ENCODE measurements around the gene LAMB2. TPM values are rescaled to one million over a fixed set of nuclear protein-coding genes. Genes with fewer than 3 reads are reported as not detected.

The LAMB2 gene
- total and polyA plus RNA-seq, 2 experiments from 2014 or later = 71.3 to 154 TPM

DNA sequence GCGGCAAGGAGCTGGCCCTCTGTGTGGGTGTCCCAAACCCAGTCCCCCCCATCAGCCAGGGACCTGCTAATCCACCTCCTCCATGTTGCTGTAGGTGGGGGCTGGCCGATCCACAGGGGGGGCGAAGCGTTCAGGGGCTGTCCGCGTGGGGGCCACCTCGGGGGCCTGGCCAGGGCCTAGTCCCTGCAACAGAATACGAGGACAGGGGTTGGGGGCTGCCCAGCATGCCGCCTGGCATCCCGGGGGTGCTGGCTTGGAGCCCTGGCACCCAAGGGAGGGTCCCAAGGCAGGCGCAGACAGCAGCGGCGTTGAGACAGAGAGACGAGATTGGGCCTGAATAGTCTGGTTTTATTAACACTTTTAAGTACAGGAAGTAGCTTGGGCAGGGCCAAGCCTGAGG, 24.5 kb downstream of the LAMB2 start:
- no peaks in the 10 kb centered on the region; the same call in 1 of the 2 replicates for H4K20me1 ChIP-seq (replicated peaks; ENCODE audit: insufficient read depth)
- no peak for ATAC-seq
- H3K4me3 ChIP-seq = no peak overlapping the region
- peaks cover 14% of the 10 kb centered on the region for H3K4me1 ChIP-seq (ENCODE audit: insufficient read depth)
- H3K4me2 ChIP-seq = no peak overlapping the region
- Mint-ChIP-seq H3K4me3 (no peak overlapping the region), H3K36me3 (ENCODE audit: low read depth) (peaks cover 51% of the 10 kb centered on the region), H3K9me3 (no peaks in the 10 kb centered on the region; the same call in 2 of the 3 replicates), H3K4me1 (peaks cover 22% of the 10 kb centered on the region), H3K27ac (no peak overlapping the region), H3K27me3 (ENCODE audit: insufficient read depth, low read depth, poor library complexity) (peaks cover 16% of the 10 kb centered on the region)
- no peak overlapping the region for H2AFZ ChIP-seq
- H3K36me3 ChIP-seq (ENCODE audit: insufficient read depth) = peaks cover 8% of the 10 kb centered on the region; the same call in 1 of the 2 replicates
- TF ChIP-seq STAT1 (IDR thresholded peaks at IDR 0.05; ENCODE audit: unreplicated experiment) (no peak), POLR2AphosphoS5 (IDR thresholded peaks at IDR 0.05; ENCODE audit: low read depth) (no peak), JUNB (IDR thresholded peaks at IDR 0.05; ENCODE audit: unreplicated experiment) (no peak), EZH2 (IDR thresholded peaks at IDR 0.05; ENCODE audit: low read depth, unreplicated experiment) (no peak), ZNF331 (CRISPR knock-in tag; IDR thresholded peaks at IDR 0.05; ENCODE audit: low read depth) (no peak), CREB1 (CRISPR knock-in tag; IDR thresholded peaks at IDR 0.05; ENCODE audit: low read depth) (no peak), ZNF114 (CRISPR knock-in tag; IDR thresholded peaks at IDR 0.05) (no peak), NANOG (IDR thresholded peaks at IDR 0.05; ENCODE audit: borderline replicate concordance) (no peak), EZH2phosphoT487 (IDR thresholded peaks at IDR 0.05; ENCODE audit: unreplicated experiment) (no peak)
- TF ChIP-seq, protein P1, sequence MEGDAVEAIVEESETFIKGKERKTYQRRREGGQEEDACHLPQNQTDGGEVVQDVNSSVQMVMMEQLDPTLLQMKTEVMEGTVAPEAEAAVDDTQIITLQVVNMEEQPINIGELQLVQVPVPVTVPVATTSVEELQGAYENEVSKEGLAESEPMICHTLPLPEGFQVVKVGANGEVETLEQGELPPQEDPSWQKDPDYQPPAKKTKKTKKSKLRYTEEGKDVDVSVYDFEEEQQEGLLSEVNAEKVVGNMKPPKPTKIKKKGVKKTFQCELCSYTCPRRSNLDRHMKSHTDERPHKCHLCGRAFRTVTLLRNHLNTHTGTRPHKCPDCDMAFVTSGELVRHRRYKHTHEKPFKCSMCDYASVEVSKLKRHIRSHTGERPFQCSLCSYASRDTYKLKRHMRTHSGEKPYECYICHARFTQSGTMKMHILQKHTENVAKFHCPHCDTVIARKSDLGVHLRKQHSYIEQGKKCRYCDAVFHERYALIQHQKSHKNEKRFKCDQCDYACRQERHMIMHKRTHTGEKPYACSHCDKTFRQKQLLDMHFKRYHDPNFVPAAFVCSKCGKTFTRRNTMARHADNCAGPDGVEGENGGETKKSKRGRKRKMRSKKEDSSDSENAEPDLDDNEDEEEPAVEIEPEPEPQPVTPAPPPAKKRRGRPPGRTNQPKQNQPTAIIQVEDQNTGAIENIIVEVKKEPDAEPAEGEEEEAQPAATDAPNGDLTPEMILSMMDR (conservative IDR thresholded peaks at IDR 0.05; ENCODE audit: low read depth in 2 of 2) = no peak
- TF ChIP-seq, protein P2, sequence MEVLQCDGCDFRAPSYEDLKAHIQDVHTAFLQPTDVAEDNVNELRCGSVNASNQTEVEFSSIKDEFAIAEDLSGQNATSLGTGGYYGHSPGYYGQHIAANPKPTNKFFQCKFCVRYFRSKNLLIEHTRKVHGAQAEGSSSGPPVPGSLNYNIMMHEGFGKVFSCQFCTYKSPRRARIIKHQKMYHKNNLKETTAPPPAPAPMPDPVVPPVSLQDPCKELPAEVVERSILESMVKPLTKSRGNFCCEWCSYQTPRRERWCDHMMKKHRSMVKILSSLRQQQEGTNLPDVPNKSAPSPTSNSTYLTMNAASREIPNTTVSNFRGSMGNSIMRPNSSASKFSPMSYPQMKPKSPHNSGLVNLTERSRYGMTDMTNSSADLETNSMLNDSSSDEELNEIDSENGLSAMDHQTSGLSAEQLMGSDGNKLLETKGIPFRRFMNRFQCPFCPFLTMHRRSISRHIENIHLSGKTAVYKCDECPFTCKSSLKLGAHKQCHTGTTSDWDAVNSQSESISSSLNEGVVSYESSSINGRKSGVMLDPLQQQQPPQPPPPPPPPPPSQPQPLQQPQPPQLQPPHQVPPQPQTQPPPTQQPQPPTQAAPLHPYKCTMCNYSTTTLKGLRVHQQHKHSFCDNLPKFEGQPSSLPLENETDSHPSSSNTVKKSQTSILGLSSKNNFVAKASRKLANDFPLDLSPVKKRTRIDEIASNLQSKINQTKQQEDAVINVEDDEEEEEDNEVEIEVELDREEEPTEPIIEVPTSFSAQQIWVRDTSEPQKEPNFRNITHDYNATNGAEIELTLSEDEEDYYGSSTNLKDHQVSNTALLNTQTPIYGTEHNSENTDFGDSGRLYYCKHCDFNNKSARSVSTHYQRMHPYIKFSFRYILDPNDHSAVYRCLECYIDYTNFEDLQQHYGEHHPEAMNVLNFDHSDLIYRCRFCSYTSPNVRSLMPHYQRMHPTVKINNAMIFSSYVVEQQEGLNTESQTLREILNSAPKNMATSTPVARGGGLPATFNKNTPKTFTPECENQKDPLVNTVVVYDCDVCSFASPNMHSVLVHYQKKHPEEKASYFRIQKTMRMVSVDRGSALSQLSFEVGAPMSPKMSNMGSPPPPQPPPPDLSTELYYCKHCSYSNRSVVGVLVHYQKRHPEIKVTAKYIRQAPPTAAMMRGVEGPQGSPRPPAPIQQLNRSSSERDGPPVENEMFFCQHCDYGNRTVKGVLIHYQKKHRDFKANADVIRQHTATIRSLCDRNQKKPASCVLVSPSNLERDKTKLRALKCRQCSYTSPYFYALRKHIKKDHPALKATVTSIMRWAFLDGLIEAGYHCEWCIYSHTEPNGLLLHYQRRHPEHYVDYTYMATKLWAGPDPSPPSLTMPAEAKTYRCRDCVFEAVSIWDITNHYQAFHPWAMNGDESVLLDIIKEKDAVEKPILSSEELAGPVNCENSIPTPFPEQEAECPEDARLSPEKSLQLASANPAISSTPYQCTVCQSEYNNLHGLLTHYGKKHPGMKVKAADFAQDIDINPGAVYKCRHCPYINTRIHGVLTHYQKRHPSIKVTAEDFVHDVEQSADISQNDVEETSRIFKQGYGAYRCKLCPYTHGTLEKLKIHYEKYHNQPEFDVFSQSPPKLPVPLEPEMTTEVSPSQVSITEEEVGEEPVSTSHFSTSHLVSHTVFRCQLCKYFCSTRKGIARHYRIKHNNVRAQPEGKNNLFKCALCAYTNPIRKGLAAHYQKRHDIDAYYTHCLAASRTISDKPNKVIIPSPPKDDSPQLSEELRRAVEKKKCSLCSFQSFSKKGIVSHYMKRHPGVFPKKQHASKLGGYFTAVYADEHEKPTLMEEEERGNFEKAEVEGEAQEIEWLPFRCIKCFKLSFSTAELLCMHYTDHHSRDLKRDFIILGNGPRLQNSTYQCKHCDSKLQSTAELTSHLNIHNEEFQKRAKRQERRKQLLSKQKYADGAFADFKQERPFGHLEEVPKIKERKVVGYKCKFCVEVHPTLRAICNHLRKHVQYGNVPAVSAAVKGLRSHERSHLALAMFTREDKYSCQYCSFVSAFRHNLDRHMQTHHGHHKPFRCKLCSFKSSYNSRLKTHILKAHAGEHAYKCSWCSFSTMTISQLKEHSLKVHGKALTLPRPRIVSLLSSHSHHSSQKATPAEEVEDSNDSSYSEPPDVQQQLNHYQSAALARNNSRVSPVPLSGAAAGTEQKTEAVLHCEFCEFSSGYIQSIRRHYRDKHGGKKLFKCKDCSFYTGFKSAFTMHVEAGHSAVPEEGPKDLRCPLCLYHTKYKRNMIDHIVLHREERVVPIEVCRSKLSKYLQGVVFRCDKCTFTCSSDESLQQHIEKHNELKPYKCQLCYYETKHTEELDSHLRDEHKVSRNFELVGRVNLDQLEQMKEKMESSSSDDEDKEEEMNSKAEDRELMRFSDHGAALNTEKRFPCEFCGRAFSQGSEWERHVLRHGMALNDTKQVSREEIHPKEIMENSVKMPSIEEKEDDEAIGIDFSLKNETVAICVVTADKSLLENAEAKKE (CRISPR knock-in tag; IDR thresholded peaks at IDR 0.05) = no peak
- TF ChIP-seq, protein P3, sequence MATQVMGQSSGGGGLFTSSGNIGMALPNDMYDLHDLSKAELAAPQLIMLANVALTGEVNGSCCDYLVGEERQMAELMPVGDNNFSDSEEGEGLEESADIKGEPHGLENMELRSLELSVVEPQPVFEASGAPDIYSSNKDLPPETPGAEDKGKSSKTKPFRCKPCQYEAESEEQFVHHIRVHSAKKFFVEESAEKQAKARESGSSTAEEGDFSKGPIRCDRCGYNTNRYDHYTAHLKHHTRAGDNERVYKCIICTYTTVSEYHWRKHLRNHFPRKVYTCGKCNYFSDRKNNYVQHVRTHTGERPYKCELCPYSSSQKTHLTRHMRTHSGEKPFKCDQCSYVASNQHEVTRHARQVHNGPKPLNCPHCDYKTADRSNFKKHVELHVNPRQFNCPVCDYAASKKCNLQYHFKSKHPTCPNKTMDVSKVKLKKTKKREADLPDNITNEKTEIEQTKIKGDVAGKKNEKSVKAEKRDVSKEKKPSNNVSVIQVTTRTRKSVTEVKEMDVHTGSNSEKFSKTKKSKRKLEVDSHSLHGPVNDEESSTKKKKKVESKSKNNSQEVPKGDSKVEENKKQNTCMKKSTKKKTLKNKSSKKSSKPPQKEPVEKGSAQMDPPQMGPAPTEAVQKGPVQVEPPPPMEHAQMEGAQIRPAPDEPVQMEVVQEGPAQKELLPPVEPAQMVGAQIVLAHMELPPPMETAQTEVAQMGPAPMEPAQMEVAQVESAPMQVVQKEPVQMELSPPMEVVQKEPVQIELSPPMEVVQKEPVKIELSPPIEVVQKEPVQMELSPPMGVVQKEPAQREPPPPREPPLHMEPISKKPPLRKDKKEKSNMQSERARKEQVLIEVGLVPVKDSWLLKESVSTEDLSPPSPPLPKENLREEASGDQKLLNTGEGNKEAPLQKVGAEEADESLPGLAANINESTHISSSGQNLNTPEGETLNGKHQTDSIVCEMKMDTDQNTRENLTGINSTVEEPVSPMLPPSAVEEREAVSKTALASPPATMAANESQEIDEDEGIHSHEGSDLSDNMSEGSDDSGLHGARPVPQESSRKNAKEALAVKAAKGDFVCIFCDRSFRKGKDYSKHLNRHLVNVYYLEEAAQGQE (IDR thresholded peaks at IDR 0.05; ENCODE audit: unreplicated experiment) = no peak
- TF ChIP-seq, protein P4, sequence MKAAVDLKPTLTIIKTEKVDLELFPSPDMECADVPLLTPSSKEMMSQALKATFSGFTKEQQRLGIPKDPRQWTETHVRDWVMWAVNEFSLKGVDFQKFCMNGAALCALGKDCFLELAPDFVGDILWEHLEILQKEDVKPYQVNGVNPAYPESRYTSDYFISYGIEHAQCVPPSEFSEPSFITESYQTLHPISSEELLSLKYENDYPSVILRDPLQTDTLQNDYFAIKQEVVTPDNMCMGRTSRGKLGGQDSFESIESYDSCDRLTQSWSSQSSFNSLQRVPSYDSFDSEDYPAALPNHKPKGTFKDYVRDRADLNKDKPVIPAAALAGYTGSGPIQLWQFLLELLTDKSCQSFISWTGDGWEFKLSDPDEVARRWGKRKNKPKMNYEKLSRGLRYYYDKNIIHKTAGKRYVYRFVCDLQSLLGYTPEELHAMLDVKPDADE (IDR thresholded peaks at IDR 0.05) = no peak
- H3K79me2 ChIP-seq (replicated peaks; ENCODE audit: insufficient read depth) = peaks cover 10% of the 10 kb centered on the region
- peaks cover 17% of the 10 kb centered on the region; the same call in 1 of the 2 replicates for H3F3A ChIP-seq (replicated peaks; ENCODE audit: low read depth)
- DNase-seq (ENCODE audit: low spot score) = no peak
- no peaks in the 10 kb centered on the region for H3K9me2 ChIP-seq (ENCODE audit: insufficient read depth)
- no peaks in the 10 kb centered on the region for H3K27me3 ChIP-seq (ENCODE audit: insufficient read depth)
- no peak overlapping the region for H3K27ac ChIP-seq (ENCODE audit: low read depth)
